Type B pancreatic cell (in vitro differentiated cells): Measurements from ENCODE around the gene TM9SF1. TPM values are rescaled to one million over a fixed set of nuclear protein-coding genes. Genes with fewer than 3 reads are reported as not detected.

Experiments used
- DNase-seq: peaks from one replicate; pipeline ENCODE4 v3.0.0; 2021; ENCODE audit warnings: mixed read lengths; ENCODE audit not compliant: unreplicated experiment; ENCODE audit errors: extremely low spot score
- H3K27ac Mint-ChIP-seq: 2 replicates; pipeline ENCODE4 v1.8.0; 2021; ENCODE audit warnings: mild to moderate bottlenecking, mixed read lengths
- H3K27me3 Mint-ChIP-seq: 2 replicates; pipeline ENCODE4 v1.8.0; 2021; ENCODE audit warnings: mixed read lengths
- H3K36me3 Mint-ChIP-seq: 2 replicates; pipeline ENCODE4 v1.8.0; 2021; ENCODE audit warnings: mixed read lengths
- H3K4me1 Mint-ChIP-seq: one replicate; pipeline ENCODE4 v1.8.0; 2021; ENCODE audit warnings: mixed read lengths; ENCODE audit not compliant: unreplicated experiment
- H3K4me3 Mint-ChIP-seq: 2 replicates; pipeline ENCODE4 v1.8.0; 2021; ENCODE audit warnings: mild to moderate bottlenecking, mixed read lengths
- H3K9me3 Mint-ChIP-seq: 2 replicates; pipeline ENCODE4 v1.8.0; 2021; ENCODE audit warnings: mixed read lengths
- CTCF ChIP-seq: fragments of 200-600 bp; sonication (generic); conservative IDR thresholded peaks from 2 replicates; pipeline ENCODE4 v1.5.0; 2021; ENCODE audit warnings: antibody characterized with exemption, mild to moderate bottlenecking
- total RNA-seq: library from RNA; stranded (reverse); gene quantifications from 2 replicates; pipeline ENCODE4 v1.2.1, GENCODE V29; 2021; ENCODE audit warnings: low replicate concordance

Gene TM9SF1
- total RNA-seq, 1 donor from 2014 or later, result 50.5 TPM

DNA sequence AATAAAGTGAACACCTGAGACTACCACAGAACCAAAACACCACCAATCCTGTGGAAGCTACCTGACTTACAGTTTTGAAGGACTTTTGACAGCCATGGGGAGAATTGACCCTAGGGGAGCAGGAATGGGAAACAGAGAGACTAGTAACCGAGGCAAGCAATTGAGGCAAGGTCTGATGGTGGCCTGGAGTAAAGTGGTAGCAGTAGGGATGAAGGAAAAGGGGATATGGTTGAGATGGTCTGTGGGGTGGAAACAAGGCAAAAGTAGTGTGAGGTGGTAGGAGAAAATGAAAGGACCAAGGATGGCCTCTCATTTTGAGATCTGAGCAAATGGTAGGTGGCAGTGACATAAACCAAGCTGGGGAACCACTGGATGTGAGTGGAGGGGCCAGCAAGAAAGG is 38.4 kb downstream of the TM9SF1 start:
- TF ChIP-seq CTCF, result no peak
- Mint-ChIP-seq H3K9me3 (no peaks in the 10 kb centered on the region), H3K36me3 (peaks cover 21% of the 10 kb centered on the region), H3K27me3 (no peaks in the 10 kb centered on the region), H3K4me1 (peaks cover 10% of the 10 kb centered on the region), H3K4me3 (no peak overlapping the region), H3K27ac (no peak overlapping the region)
- no peak for DNase-seq

DNA sequence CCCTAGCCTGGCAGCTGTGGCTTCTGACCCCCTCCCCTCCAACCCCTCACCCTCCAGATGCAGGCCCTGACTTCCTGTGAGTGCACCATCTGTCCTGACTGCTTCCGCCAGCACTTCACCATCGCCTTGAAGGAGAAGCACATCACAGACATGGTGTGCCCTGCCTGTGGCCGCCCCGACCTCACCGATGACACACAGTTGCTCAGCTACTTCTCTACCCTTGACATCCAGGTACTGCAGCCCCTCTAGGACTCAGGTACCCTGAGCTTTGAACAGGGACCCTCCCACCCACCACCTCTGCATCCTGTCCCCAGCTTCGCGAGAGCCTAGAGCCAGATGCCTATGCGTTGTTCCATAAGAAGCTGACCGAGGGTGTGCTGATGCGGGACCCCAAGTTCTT is 40.1 kb downstream of the TM9SF1 start:
- Mint-ChIP-seq H3K27ac (no peak overlapping the region), H3K4me3 (no peak overlapping the region), H3K4me1 (no peaks in the 10 kb centered on the region), H3K36me3 (peaks cover 19% of the 10 kb centered on the region), H3K27me3 (no peaks in the 10 kb centered on the region), H3K9me3 (no peaks in the 10 kb centered on the region)
- DNase-seq, result no peak
- TF ChIP-seq CTCF, result no peak

DNA sequence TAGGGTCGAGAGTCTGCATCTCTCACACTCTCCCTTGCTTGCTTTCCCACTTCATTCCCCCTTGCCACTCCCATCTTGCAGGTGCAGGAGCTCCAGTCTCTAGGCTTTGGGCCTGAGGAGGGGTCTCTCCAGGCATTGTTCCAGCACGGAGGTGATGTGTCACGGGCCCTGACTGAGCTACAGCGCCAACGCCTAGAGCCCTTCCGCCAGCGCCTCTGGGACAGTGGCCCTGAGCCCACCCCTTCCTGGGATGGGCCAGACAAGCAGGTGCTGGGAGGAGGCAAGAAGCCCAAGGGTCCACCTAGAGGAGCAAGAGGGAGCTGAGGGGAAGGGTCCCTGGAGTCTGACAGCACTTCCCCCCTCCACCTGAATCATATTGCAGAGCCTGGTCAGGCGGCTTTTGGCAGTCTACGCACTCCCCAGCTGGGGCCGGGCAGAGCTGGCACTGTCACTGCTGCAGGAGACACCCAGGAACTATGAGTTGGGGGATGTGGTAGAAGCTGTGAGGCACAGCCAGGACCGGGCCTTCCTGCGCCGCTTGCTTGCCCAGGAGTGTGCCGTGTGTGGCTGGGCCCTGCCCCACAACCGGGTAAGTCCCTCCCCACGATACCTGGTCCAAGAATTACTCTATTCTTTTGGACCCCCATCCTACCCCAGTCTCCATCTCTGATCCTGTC is 43.7 kb downstream of the TM9SF1 start:
- Mint-ChIP-seq H3K27me3 (no peaks in the 10 kb centered on the region), H3K4me1 (peaks cover 12% of the 10 kb centered on the region), H3K9me3 (no peaks in the 10 kb centered on the region), H3K36me3 (peaks cover 19% of the 10 kb centered on the region), H3K27ac (no peak overlapping the region), H3K4me3 (no peak overlapping the region)
- TF ChIP-seq CTCF, result no peak
- DNase-seq, result no peak

- Mint-ChIP-seq H3K9me3 (no peaks in the 10 kb centered on the region), H3K36me3 (peaks cover 18% of the 10 kb centered on the region)
- no peak for DNase-seq
Measured at GRCh38 chr14:24150993-24151392, 44.2 kb downstream of the TM9SF1 start.

GRCh38 chr14:24150567-24150966 is 44.7 kb downstream of the TM9SF1 start:
- Mint-ChIP-seq H3K36me3 (peaks cover 14% of the 10 kb centered on the region), H3K27me3 (no peaks in the 10 kb centered on the region), H3K4me3 (no peak overlapping the region), H3K4me1 (peaks cover 21% of the 10 kb centered on the region), H3K27ac (no peak overlapping the region), H3K9me3 (no peaks in the 10 kb centered on the region)
- DNase-seq, result no peak
- no peak for TF ChIP-seq CTCF

More at GRCh38 chr14:24150993-24151392, 44.2 kb downstream of the TM9SF1 start:
- Mint-ChIP-seq H3K27me3 (no peaks in the 10 kb centered on the region), H3K27ac (no peak overlapping the region), H3K4me3 (no peak overlapping the region), H3K4me1 (peaks cover 16% of the 10 kb centered on the region)
- TF ChIP-seq CTCF, result no peak
